ENCODE data around the gene FEN1. TPM values are rescaled to one million over a fixed set of nuclear protein-coding genes. Genes with fewer than 3 reads are reported as not detected.

The FEN1 gene
- total and polyA plus RNA-seq, 2 of the 13 experiments (the other 11 are each of a cell fraction or from before 2014, with no cell fraction given) = 12.4 to 102 TPM

DNA sequence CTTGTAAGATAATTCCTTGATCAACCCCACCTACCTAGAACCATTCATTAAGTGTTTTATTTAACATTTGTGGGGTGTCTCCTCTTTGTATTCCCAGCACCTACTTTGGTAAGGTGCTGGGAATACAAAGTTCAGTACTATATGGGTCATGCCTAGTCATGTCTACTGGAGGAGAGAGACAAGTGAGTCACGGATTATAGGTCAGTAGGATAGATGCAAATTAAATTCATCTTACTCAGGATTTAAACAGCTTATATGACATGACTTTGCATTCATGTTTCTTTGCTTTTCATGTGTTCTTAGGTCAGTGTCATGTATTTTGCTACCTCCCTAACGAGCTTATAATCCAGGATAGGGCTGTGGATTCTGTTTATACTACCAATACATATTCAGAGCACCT is 27.5 kb downstream of the FEN1 start:
- H3K9ac ChIP-seq (ENCODE audit: insufficient read depth, low read depth, low read length) = no peak overlapping the region
- 88% methylated on average over 2 of the region's 2 CpGs for WGBS (ENCODE audit: low lambda C conversion rate)
- peak overlapping the region; percentile 24; the same call in 1 of the 2 replicates for H3K4me2 ChIP-seq (ENCODE audit: low read depth, low read length)
- no peaks in the 10 kb centered on the region for H3K9me3 ChIP-seq (ENCODE audit: low read length)
- H3K4me3 ChIP-seq (replicated peaks in 1 of 3; ENCODE audit: insufficient read depth in 1 of 3, low read depth in 2 of 3, low read length in 3 of 3) = no peak overlapping the region
- DNase-seq (ENCODE audit: low spot score) (peak; percentile 33), ATAC-seq (no peak), FAIRE-seq (no peak)
- H3K36me3 ChIP-seq (replicated peaks in 1 of 2; ENCODE audit: control insufficient read depth in 1 of 2, insufficient read depth in 2 of 2, low read length in 2 of 2) = no peaks in the 10 kb centered on the region
- H3K79me2 ChIP-seq (ENCODE audit: insufficient read depth, low read length) = peaks cover 15% of the 10 kb centered on the region
- POLR2A ChIA-PET = interaction anchor here (0.6 kb wide), 1 partner anchor 135 kb away, joined by 3 read pairs; no protein-coding TSS in a partner anchor
- H3K4me1 ChIP-seq (ENCODE audit: insufficient read depth, low read length) = peaks cover 33% of the 10 kb centered on the region
- TF ChIP-seq, protein P1, sequence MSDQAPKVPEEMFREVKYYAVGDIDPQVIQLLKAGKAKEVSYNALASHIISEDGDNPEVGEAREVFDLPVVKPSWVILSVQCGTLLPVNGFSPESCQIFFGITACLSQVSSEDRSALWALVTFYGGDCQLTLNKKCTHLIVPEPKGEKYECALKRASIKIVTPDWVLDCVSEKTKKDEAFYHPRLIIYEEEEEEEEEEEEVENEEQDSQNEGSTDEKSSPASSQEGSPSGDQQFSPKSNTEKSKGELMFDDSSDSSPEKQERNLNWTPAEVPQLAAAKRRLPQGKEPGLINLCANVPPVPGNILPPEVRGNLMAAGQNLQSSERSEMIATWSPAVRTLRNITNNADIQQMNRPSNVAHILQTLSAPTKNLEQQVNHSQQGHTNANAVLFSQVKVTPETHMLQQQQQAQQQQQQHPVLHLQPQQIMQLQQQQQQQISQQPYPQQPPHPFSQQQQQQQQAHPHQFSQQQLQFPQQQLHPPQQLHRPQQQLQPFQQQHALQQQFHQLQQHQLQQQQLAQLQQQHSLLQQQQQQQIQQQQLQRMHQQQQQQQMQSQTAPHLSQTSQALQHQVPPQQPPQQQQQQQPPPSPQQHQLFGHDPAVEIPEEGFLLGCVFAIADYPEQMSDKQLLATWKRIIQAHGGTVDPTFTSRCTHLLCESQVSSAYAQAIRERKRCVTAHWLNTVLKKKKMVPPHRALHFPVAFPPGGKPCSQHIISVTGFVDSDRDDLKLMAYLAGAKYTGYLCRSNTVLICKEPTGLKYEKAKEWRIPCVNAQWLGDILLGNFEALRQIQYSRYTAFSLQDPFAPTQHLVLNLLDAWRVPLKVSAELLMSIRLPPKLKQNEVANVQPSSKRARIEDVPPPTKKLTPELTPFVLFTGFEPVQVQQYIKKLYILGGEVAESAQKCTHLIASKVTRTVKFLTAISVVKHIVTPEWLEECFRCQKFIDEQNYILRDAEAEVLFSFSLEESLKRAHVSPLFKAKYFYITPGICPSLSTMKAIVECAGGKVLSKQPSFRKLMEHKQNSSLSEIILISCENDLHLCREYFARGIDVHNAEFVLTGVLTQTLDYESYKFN (CRISPR knock-in tag; conservative IDR thresholded peaks at IDR 0.05) = no peak
- TF ChIP-seq MAFK (conservative IDR thresholded peaks at IDR 0.05 in 1 of 2, IDR thresholded peaks at IDR 0.05 in 1 of 2; ENCODE audit: low read length in 2 of 2) = peak in 1 of 2 experiments; percentile 17; a peak in 1 of 4 replicates
- H3K27ac ChIP-seq (ENCODE audit: extremely low read length, insufficient read depth, low read length) = peak overlapping the region; percentile 55
- CTCF ChIA-PET (ENCODE audit: low intra/inter-chr PET ratio, low total read pairs) = no interaction called here
- no peaks in the 10 kb centered on the region for H4K20me1 ChIP-seq (ENCODE audit: insufficient read depth, low read length)
- no peak overlapping the region for H2AFZ ChIP-seq (ENCODE audit: low read length)
- intact Hi-C loops (cut with micrococcal nuclease; ENCODE audit: unreplicated experiment) = no loop called here
- BruUV-seq (replicated peaks) = no TSS peak
- H3K27me3 ChIP-seq (ENCODE audit: control insufficient read depth in 1 of 2, insufficient read depth in 2 of 2, low read length in 2 of 2) = no peaks in the 10 kb centered on the region; a peak in 1 of 5 replicates
- in situ Hi-C loops (cut with HindIII; ENCODE audit: extremely low pct_ligation_motif_present, low pct_unique_long_range_greater_than_20kb) = no loop called here

DNA sequence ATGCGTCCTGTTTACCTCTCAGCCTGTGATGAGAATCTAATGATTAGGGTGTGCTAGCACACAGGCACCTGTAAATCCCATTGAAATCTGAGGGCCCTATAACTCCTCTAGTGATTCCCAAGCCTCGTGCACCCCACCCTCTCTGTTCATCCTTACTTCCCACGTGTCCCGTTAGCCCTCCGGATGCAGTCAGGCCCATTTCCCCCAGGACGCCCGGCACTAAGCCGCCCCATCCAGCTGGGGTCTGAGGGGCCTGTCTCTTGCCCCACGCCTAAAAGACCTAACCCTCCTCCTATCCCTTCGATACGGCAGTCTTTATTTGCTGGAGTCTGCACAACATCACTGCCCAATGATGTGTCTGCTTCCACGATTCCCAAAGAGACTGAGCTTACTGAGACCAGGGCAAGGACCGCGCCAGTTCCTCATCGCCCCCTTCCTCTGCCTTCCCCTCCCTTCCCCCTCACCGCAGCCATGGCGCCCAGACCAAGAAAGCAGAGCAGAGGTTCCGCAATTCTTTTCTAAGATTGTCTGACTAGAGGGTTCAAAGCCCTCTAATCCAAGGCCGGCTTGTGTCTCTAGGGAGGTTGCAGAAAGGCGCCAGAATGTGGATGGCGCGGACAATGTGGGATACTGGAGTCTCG is 34.3 kb downstream of the FEN1 start:
- TF ChIP-seq ZNF501 (CRISPR knock-in tag; IDR thresholded peaks at IDR 0.05) (peak; percentile 2; the same call in 1 of the 2 replicates), ZNF24 (IDR thresholded peaks at IDR 0.05) (no peak), ZNF768 (CRISPR knock-in tag; IDR thresholded peaks at IDR 0.05) (0 out of 2 replicates have a peak, but pooled peaks have one; percentile 15)
- Histone ChIP-seq H3K79me2 (ENCODE audit: insufficient read depth, low read length) (peaks cover 33% of the 10 kb centered on the region), H3K4me1 (ENCODE audit: insufficient read depth, low read length) (peaks cover 41% of the 10 kb centered on the region), H3K4me2 (ENCODE audit: low read depth, low read length) (no peak overlapping the region), H3K36me3 (replicated peaks in 1 of 2; ENCODE audit: control insufficient read depth in 1 of 2, insufficient read depth in 2 of 2, low read length in 2 of 2) (no peaks in the 10 kb centered on the region), H3K9ac (ENCODE audit: insufficient read depth, low read depth, low read length) (0 out of 2 replicates have a peak overlapping the region, but pooled peaks have one; percentile 4), H3K27ac (ENCODE audit: extremely low read length, insufficient read depth, low read length) (peak overlapping the region; percentile 74), H2AFZ (ENCODE audit: low read length) (no peak overlapping the region), H3K9me3 (ENCODE audit: low read length) (no peaks in the 10 kb centered on the region), H4K20me1 (ENCODE audit: insufficient read depth, low read length) (no peaks in the 10 kb centered on the region), H3K27me3 (ENCODE audit: control insufficient read depth in 1 of 2, insufficient read depth in 2 of 2, low read length in 2 of 2) (no peaks in the 10 kb centered on the region), H3K4me3 (replicated peaks in 1 of 3; ENCODE audit: insufficient read depth in 1 of 3, low read depth in 2 of 3, low read length in 3 of 3) (no peak overlapping the region)
- in situ Hi-C loops (cut with HindIII; ENCODE audit: extremely low pct_ligation_motif_present, low pct_unique_long_range_greater_than_20kb) (no loop called here), intact Hi-C loops (cut with micrococcal nuclease; ENCODE audit: unreplicated experiment) (no loop called here)
- WGBS (ENCODE audit: low lambda C conversion rate) = 91% methylated on average over 21 of the region's 23 CpGs
- no TSS peak for BruUV-seq (replicated peaks)
- ATAC-seq (no peak), DNase-seq (ENCODE audit: low spot score) (no peak), FAIRE-seq (no peak)
- ChIA-PET CTCF (ENCODE audit: low intra/inter-chr PET ratio, low total read pairs) (no interaction called here), POLR2A (no interaction called here)
